Measurements from ENCODE around the gene DBNDD2.

The DBNDD2 gene, protein sequence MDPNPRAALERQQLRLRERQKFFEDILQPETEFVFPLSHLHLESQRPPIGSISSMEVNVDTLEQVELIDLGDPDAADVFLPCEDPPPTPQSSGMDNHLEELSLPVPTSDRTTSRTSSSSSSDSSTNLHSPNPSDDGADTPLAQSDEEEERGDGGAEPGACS

DNA sequence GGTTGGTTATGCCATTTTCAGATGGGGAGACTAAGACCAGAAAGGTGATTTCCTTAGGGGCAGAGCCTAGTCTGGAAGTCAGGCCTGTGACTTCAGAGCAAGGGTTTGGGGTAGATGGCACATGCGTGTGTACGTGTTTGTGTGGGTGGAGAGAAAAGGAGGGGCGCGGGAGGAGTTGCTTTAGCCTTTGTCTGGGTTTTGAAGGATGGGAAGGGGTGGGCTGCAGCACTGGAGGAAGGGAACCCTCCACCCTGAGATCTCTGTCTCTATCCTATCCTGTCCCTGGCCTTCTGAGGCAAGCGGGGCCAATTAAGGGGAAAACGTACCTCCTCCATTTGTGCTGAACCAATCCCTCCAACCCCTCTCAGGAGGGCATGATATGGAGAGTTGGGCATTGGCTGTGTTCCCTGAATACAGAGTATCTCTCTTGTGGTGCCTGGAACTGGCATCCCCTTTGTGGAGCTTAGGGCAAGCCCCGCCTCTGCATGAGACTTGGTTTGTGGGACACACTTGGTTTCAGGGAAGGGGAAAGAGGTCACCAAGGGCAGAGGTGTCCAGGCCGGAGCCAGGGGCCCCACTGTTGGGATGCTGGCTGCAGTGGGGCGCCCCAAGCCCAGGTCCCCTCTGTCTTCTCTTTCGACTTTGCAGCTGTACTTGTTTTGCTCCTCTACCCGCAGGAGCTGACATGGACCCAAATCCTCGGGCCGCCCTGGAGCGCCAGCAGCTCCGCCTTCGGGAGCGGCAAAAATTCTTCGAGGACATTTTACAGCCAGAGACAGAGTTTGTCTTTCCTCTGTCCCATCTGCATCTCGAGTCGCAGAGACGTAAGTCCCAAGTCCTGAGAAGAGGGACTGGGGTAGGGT, at the start of gene DBNDD2:
DBNDD2 (plus strand) TSS at position 507 of the 863 bp plus-strand sequence; CDS start at position 686, 179 bp downstream.
- Histone ChIP-seq H3K27ac (ENCODE audit: low read depth, low read length) (no peak within 1 kb of the TSS), H3K27me3 (ENCODE audit: control insufficient read depth, low read length) (peaks cover 25% of the 10 kb centered on the region), H3K4me2 (ENCODE audit: low read length) (peak within 1 kb of the TSS; percentile 97), H3K36me3 (ENCODE audit: control insufficient read depth, low read length) (no peaks in the 10 kb centered on the region), H3K4me1 (ENCODE audit: control insufficient read depth, low read length) (peaks cover 20% of the 10 kb centered on the region), H3K9me3 (ENCODE audit: control insufficient read depth, insufficient read depth, low read length) (no peaks in the 10 kb centered on the region), H3K79me2 (ENCODE audit: control insufficient read depth, low read length) (no peaks in the 10 kb centered on the region), H4K20me1 (ENCODE audit: control insufficient read depth, insufficient read depth, low read depth, low read length) (no peaks in the 10 kb centered on the region), H3F3A (ENCODE audit: control insufficient read depth, insufficient read depth) (peaks cover 8% of the 10 kb centered on the region), H3K9me2 (replicated peaks; ENCODE audit: control insufficient read depth, low read length) (no peaks in the 10 kb centered on the region), H3K4me3 (ENCODE audit: low read length) (peak within 1 kb of the TSS; percentile 87)
- TF ChIP-seq, protein P1, sequence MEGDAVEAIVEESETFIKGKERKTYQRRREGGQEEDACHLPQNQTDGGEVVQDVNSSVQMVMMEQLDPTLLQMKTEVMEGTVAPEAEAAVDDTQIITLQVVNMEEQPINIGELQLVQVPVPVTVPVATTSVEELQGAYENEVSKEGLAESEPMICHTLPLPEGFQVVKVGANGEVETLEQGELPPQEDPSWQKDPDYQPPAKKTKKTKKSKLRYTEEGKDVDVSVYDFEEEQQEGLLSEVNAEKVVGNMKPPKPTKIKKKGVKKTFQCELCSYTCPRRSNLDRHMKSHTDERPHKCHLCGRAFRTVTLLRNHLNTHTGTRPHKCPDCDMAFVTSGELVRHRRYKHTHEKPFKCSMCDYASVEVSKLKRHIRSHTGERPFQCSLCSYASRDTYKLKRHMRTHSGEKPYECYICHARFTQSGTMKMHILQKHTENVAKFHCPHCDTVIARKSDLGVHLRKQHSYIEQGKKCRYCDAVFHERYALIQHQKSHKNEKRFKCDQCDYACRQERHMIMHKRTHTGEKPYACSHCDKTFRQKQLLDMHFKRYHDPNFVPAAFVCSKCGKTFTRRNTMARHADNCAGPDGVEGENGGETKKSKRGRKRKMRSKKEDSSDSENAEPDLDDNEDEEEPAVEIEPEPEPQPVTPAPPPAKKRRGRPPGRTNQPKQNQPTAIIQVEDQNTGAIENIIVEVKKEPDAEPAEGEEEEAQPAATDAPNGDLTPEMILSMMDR (IDR thresholded peaks at IDR 0.05; ENCODE audit: low read depth, low read length, poor library complexity, severe bottlenecking), result no peak
- no peak for TF ChIP-seq EZH2phosphoT487 (IDR thresholded peaks at IDR 0.05; ENCODE audit: borderline replicate concordance, low read length)

DNA sequence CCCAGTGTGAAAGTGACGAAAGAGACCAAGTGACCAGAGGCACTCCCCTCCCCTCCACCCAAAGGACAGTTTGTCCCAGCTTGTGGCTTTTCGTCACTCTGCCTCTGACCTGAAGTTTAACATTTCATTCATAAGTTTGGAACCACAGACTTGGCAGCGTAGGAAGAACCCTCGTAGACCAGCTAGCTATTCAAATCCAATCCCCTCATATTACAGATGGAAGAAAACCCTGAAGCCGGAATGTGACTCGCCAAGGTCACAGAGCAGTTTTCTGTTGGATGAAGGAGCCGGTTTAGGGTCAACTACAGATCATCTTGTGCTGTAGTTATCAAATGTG, 49.1 kb upstream of the DBNDD2 start:
- Histone ChIP-seq H4K20me1 (ENCODE audit: control insufficient read depth, insufficient read depth, low read depth, low read length) (no peaks in the 10 kb centered on the region), H3K36me3 (ENCODE audit: control insufficient read depth, low read length) (0 out of 2 replicates have a peak, but pooled peaks cover 3% of the 10 kb centered on the region), H3K27me3 (ENCODE audit: control insufficient read depth, low read length) (no peaks in the 10 kb centered on the region; the same call in 1 of the 2 replicates), H3K4me2 (ENCODE audit: low read length) (no peak overlapping the region), H3K9me2 (replicated peaks; ENCODE audit: control insufficient read depth, low read length) (no peaks in the 10 kb centered on the region), H3K4me1 (ENCODE audit: control insufficient read depth, low read length) (peaks cover 30% of the 10 kb centered on the region), H3K79me2 (ENCODE audit: control insufficient read depth, low read length) (peaks cover 8% of the 10 kb centered on the region), H3K9me3 (ENCODE audit: control insufficient read depth, insufficient read depth, low read length) (no peaks in the 10 kb centered on the region), H3K27ac (ENCODE audit: low read depth, low read length) (no peak overlapping the region), H3K4me3 (ENCODE audit: low read length) (no peak overlapping the region), H3F3A (ENCODE audit: control insufficient read depth, insufficient read depth) (peaks cover 3% of the 10 kb centered on the region)
- TF ChIP-seq, protein P1 (IDR thresholded peaks at IDR 0.05; ENCODE audit: low read depth, low read length, poor library complexity, severe bottlenecking), result no peak
- no peak for TF ChIP-seq EZH2phosphoT487 (IDR thresholded peaks at IDR 0.05; ENCODE audit: borderline replicate concordance, low read length)

DNA sequence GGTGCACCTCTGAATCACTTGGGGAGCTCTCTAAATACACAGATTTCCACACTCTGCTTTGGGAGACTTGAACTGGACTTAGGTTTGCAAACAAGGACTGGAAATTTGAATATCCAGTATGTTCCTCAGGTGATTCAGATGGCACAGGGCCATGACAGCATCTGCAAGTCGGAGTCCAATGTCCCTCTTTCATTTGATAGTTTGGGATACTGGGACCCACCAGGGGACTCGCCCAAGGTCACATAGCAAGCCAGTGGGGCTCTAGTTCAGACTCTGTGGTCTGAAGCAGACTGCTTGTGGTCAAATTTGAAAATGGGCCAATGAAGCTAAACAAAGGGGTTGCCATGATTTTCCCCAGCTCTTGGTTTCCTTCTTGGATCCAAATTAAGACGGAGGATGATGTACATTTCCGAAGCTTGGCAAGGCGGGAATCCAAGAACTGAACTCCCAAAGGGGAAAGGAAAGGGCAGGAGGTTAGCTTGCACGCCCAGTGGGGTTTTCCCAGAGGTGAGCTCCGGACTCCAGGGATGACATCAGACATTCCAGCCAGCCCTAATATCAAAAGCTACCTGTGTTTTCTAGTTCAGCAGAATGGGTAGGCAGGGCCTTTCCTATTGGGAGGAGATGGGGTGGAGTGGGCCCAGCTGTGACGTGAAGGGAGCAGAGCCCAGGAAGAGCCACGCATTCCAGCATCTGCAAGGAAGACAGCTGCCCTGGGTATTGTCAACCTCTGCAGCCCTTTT, 48.5 kb upstream of the DBNDD2 start:
- no peak overlapping the region for H3K4me2 ChIP-seq (ENCODE audit: low read length)
- no peak for TF ChIP-seq EZH2phosphoT487 (IDR thresholded peaks at IDR 0.05; ENCODE audit: borderline replicate concordance, low read length)
- TF ChIP-seq, protein P1 (IDR thresholded peaks at IDR 0.05; ENCODE audit: low read depth, low read length, poor library complexity, severe bottlenecking), result no peak

More for the DNA sequence above, 48.5 kb upstream of the DBNDD2 start:
- no peak overlapping the region for H3K4me3 ChIP-seq (ENCODE audit: low read length)
- H3K36me3 ChIP-seq (ENCODE audit: control insufficient read depth, low read length), result 0 out of 2 replicates have a peak, but pooled peaks cover 3% of the 10 kb centered on the region
- H3K27ac ChIP-seq (ENCODE audit: low read depth, low read length), result no peak overlapping the region
- peaks cover 34% of the 10 kb centered on the region for H3K4me1 ChIP-seq (ENCODE audit: control insufficient read depth, low read length)
- peaks cover 4% of the 10 kb centered on the region for H3F3A ChIP-seq (ENCODE audit: control insufficient read depth, insufficient read depth)
- H3K9me2 ChIP-seq (replicated peaks; ENCODE audit: control insufficient read depth, low read length), result no peaks in the 10 kb centered on the region
- no peaks in the 10 kb centered on the region for H3K9me3 ChIP-seq (ENCODE audit: control insufficient read depth, insufficient read depth, low read length)
- H4K20me1 ChIP-seq (ENCODE audit: control insufficient read depth, insufficient read depth, low read depth, low read length), result 0 out of 2 replicates have a peak, but pooled peaks cover under 1% of the 10 kb centered on the region
- peaks cover 11% of the 10 kb centered on the region for H3K79me2 ChIP-seq (ENCODE audit: control insufficient read depth, low read length)
- H3K27me3 ChIP-seq (ENCODE audit: control insufficient read depth, low read length), result no peaks in the 10 kb centered on the region

All from DOHH2 (cell line).